Femur (tissue), 1 donor: ENCODE results near the gene DDT.
"Not testable (repeated sequence)": the region's sequence is repeated elsewhere in the genome, so short reads cannot be mapped to it uniquely, and the experiment has no call there.

Experiments used
- DNase-seq: peaks from one replicate; pipeline ENCODE4 v3.0.0-alpha.2; 2017

Gene DDT

DNA sequence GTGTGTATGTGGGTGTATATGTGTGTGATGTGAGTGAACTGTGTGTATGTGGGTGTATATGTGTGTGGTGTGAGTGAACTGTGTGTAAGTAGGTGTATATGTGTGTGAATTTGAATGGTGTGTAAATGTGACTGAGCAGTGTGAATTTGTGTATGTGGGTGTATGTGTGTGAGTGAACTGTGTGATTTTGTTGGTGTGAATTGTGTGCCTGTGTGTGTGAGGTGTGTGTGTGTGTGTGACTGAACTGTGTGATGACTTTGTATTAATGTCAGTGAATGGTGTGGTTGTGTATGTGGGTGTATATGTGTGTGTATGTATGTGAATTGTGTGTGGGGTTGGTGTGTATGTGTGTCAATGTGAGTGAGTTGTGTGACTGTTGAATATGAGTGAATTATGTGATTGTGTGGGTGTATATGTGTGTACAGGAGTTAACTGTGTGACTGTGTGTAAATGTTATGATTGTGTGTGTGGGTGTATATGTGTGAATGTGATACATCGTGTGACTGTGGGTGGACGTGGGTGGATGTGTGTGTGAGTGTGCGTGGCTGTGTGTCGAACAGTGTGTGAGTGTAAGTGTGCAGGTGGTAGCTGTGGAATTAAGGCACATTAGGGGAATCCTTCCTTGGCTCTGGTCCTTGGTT is 12.4 kb upstream of the DDT start:
- not testable (repeated sequence) for DNase-seq

DNA sequence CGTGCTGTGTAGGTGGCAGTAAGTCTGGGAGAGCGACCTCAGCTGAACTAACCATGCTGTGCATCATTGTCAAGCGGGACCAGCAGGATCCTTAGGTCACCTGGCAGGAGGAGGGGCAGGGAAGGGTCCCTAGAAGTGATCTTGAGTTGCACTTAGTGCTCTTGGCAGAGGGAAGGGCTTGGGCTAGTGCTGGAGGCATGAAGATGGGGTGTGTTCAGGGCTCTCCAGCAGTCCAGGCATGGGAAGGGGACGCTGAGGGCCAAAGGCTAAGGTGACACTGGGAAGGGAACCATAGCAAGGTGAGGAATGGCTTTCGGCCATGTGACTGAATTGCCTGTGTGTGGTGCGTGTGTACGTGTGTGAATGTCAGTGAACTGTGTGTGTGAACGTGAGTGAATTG is 11.8 kb upstream of the DDT start:
- DNase-seq = not testable (repeated sequence)

DNA sequence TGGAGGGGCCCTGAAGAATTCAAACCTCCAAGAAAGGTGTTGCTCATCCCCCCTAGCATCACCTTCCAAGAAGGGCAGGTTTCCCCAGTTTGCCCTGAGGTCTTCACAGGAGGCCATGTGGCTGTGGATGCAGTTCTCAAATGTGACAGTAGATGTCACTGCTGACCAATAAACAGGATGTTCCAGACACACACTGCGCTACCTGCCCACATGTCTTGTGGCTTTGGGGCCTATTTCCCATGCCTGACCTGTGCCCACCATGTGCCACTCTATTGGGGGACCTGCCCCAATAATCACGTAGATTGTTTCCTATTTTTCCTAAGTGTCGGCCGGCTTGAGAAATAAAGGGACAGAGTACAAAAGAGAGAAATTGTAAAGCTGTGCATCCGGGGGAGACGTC is 10.2 kb upstream of the DDT start:
- no peak for DNase-seq

DNA sequence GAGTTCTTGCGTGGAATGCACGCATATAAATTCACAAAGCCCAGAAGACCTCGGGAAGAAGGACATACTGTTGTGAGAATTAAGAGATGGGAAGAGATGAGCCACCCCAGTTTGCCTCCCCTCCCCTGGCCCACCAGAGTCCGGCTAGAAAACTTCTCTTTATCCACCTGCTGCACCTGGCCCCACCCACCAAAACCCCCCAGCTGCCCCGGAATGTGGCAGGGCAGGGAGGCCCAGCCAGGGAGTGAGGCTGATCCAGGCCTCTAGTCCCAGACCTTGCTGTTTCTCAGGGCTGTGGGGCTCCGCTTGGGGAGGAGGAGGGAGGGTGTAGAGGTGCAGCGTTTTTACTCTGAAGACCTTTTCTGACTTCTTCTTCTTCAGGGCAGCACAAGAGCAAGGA is 6.3 kb upstream of the DDT start:
- DNase-seq = not testable (repeated sequence)

DNA sequence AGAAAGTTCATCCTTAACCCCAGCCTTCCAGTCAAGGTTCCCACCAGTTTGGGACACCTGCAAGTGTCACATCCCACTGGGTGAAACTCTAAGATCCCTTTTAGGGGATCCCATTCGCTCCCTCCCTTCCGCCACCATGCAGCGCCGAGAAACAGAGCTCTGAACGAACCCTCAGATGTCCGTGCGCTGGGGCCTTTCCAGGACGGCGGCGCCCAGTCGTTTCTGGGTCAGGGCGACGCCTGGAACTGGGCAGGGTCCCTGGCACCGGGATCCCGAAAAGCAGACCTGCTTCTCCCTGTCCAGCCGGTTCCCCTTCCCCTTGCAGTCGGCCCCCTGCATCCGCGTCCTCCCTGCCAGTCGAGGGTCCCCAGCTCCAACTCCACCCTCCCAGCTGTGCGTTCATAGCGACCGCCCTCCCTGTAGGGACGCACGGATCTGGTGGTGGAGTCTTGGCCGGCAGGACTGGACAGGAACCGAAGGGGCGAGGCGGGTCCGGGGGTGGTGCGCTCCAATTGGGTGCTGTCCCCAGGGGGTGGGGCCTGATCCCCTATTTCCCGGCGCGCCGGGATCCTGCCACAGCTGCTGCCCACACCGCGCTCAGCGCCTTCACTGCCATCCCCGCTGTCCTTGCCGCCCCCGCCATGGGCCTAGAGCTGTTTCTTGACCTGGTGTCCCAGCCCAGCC is 5.5 kb upstream of the DDT start, which contains the start of gene GSTT2:
Gene GSTT2, plus strand, starts transcription at position 578 of the 684 bp plus-strand sequence.
- not testable (repeated sequence) for DNase-seq

DNA sequence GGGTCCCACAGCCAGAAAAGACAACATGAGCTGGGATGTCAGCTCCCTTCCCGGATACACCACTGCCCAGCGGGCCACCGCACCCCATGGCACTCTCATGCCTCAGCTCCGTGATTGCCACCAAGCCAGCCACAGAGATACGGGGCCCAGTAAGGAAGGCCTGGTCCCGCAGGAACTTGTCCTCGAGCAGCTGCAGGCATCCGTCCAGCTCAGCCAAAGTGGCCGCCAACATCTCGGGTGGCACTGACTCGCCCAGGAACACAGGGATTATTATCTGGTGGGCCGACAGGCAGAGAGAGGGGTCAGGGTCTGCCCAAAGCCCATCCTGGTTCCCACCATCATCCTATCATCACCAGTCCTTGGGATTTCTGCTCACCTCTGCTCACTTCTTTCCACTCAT is 3.1 kb upstream of the DDT start:
- not testable (repeated sequence) for DNase-seq

DNA sequence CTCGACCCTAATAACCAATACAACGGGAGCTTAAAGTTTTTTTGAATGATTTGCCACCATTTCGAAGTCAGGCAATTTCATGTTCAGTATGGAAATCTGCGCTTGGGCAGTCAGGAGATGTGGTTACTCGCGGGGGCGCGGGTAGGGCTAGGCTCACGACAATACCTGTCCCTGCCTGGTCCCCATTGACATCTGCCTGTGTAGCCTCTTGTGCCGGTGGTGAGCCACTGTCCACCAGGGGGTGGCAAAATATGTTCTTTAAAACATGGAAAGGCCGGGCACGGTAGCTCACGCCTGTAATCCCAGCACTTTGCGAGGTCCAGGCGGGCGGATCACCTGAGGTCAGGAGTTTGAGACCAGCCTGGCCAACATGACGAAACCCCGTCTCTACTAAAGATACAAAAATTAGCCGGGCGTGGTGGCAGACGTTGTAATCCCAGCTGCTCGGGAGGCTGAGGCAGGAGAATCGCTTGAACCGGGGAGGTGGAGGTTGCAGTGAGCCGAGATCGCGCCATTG is 653 bp upstream of the DDT start:
- not testable (repeated sequence) for DNase-seq

DNA sequence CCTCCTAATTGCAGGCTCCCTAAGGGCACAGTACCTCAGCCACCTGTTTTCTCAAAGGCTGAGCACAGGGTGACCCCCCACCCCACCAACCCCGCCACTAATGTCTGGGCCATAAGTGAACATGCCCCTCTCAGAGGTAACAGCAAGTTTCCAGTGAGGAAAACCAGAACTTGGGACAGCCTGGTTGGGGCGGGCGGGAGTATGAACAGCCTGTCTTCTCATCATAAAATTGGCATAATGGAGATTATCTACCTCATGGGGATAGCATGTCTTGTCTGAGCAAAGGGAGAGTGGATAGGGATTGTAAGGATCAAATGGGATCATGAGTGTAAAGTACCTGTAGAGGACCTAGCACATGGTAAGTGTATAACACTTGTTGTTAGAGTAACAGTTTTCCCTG is 2.3 kb downstream of the DDT start:
- DNase-seq = not testable (repeated sequence)

DNA sequence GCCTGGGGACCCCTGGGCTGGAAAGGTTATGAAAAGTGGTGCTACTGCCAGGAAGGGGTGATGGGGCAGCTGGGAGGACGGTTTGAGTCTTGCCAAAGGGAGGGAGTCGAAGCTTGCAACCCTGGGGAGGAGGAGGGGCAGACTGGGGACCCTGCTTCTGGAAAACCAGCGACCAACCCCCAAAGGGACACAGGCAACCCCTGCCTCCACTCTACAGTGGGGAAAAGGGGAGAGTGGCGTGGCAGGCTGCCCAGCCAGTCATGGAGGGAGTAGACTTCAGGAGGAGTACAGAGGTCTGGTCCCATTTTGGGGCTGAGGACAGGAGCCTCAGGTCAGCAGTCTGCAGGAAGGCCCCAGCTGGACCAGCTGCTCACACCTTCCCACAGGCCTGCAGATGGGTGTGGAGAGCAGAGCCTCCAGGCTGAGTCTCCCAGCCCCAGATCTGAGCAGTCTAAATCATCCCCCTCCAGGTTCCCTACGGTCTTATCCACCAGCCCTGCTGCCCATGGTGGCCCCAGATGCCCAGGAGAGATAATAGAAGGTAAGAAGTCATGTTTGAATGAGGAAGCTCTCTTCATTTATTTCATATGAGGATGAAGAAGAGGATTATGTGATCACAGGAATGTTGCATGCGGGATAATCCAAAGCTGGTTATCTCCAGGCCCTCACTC is 3.3 kb downstream of the DDT start:
- DNase-seq = no peak

DNA sequence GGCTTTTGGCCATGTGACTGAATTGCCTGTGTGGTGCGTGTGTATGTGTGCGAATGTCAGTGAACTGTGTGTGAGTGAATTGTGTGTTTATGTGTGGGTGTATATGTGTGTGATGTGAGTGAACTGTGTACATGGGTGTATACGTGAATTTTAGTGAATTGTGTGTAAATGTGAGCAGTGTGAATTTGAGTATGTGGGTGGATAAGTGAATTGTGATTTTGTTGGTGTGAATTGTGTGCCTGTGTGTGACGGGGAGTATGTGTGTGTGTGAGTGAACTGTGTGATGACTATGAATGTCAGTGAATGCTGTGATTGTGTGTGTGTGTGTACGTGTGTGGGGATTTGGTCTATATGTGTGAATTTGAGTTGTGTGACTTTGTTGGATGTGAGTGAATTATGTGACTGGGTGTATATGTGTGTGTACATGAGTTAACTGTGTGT is 4.0 kb downstream of the DDT start:
- no peak for DNase-seq

DNA sequence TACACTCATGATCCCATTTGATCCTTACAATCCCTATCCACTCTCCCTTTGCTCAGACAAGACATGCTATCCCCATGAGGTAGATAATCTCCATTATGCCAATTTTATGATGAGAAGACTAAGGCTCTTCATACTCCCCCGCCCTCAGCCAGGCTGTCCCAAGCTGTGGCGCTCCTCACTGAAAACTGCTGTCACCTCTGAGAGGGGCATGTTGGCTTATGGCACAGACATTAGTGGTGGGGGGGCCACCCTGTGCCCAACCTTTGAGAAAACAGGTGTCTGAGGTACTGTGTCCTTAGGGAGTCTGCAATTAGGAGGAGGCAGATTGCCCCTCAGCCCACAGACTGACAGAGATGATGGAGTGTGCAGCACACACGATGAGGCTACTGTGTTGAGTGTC is 5.2 kb downstream of the DDT start:
- no peak for DNase-seq

DNA sequence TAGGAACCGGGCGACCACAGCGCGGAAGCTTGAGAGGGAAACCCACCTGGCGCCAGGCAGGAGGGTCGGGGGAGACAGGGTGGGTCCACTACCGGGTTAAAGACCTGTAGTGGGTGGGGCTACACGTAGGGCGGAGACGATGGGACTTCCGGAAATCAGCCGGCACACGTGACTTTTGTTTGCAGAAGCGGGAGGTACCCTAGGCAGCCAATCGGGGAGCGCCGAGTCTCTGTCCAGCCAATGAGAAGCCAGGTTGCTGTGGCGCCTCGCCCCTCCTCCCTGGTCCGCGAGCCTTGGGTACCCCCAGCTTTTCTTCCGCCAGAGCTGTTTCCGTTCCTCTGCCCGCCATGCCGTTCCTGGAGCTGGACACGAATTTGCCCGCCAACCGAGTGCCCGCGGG is 7.7 kb downstream of the DDT start, which contains the start of gene DDTL:
Gene DDTL, plus strand, starts transcription at position 321 of the 400 bp plus-strand sequence. Its CDS starts 27 bp downstream, at position 348.
- DNase-seq = not testable (repeated sequence)

DNA sequence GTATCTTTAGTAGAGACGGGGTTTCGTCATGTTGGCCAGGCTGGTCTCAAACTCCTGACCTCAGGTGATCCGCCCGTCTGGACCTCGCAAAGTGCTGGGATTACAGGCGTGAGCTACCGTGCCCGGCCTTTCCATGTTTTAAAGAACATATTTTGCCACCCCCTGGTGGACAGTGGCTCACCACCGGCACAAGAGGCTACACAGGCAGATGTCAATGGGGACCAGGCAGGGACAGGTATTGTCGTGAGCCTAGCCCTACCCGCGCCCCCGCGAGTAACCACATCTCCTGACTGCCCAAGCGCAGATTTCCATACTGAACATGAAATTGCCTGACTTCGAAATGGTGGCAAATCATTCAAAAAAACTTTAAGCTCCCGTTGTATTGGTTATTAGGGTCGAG is 8.1 kb downstream of the DDT start:
- DNase-seq = not testable (repeated sequence)

DNA sequence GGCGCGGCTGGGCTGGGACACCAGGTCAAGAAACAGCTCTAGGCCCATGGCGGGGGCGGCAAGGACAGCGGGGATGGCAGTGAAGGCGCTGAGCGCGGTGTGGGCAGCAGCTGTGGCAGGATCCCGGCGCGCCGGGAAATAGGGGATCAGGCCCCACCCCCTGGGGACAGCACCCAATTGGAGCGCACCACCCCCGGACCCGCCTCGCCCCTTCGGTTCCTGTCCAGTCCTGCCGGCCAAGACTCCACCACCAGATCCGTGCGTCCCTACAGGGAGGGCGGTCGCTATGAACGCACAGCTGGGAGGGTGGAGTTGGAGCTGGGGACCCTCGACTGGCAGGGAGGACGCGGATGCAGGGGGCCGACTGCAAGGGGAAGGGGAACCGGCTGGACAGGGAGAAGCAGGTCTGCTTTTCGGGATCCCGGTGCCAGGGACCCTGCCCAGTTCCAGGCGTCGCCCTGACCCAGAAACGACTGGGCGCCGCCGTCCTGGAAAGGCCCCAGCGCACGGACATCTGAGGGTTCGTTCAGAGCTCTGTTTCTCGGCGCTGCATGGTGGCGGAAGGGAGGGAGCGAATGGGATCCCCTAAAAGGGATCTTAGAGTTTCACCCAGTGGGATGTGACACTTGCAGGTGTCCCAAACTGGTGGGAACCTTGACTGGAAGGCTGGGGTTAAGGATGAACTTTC is 13.0 kb downstream of the DDT start, which contains the start of gene GSTT2B:
Gene GSTT2B, minus strand, starts transcription at position 112 of the 688 bp plus-strand sequence. Its CDS starts 64 bp downstream, at position 48.
- not testable (repeated sequence) for DNase-seq

DNA sequence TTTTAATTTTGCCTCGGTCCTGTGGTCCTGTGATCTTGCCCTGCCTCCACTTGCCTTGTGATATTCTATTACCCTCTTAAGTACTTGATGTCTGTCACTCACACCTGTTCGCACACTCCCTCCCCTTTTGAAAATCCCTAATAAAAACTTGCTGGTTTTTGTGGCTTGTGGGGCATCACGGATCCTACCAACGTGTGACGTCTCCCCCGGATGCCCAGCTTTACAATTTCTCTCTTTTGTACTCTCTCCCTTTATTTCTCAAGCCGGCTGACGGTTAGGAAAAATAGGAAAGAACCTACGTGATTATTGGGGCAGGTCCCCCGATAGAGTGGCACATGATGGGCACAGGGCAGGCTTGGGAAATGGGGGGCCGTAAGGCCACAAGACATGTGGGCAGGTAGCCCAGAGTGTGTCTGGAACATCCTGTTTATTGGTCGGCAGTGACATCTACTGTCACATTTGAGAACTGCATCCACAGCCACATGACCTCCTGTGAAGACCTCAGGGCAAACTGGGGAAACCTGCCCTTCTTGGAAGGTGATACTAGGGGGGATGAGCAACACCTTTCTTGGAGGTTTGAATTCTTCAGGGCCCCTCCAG is 17.8 kb downstream of the DDT start:
- peak; percentile 80 for DNase-seq

DNA sequence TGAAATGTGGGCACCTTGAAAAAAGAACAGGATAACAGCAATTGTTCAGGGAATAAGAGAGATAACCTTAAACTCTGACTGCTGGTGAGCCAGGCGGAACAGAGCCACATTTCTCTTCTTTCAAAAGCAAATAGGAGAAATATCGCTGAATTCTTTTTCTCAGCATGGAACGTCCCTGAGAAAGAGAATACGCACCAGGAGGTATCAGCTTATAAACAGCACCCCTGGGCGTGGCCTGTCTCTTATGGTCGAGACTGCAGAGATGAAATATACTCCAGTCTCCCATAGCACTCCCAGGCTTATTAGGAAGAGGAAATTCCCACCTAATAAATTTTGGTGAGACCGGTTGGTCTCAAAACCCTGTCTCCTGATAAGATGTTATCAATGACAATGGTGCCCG is 18.4 kb downstream of the DDT start:
- not testable (repeated sequence) for DNase-seq

DNA sequence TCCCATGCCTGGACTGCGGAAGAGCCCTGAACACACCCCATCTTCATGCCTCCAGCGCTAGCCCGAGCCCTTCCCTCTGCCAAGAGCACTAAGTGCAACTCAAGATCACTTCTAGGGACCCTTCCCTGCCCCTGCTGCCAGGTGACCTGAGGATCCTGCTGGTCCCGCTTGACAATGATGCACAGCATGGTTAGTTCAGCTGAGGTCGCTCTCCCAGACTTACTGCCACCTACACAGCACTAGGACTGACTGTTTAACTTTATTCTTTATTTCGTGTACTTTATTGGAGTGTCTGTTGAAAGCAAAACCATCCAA is 19.3 kb downstream of the DDT start:
- not testable (repeated sequence) for DNase-seq

DNA sequence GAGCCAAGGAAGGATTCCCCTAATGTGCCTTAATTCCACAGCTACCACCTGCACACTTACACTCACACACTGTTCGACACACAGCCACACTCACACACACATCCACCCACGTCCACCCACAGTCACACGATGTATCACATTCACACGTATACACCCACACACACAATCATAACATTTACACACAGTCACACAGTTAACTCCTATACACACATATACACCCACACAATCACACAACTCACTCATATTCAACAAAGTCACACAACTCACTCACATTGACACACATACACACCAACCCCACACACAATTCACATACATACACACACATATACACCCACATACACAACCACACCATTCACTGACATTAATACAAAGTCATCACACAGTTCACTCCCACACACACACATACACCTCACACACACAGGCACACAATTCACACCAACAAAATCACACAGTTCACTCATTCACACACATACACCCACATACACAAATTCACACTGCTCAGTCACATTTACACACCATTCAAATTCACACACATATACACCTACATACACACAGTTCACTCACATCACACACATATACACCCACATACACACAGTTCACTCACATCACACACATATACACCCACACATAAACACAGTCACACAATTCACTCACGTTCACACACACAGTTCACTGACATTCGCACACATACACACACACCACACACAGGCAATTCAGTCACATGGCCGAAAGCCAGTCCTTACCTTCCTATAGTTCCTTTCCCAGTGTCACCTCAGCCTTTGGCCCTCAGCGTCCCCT is 19.8 kb downstream of the DDT start:
- not testable (repeated sequence) for DNase-seq

DNA sequence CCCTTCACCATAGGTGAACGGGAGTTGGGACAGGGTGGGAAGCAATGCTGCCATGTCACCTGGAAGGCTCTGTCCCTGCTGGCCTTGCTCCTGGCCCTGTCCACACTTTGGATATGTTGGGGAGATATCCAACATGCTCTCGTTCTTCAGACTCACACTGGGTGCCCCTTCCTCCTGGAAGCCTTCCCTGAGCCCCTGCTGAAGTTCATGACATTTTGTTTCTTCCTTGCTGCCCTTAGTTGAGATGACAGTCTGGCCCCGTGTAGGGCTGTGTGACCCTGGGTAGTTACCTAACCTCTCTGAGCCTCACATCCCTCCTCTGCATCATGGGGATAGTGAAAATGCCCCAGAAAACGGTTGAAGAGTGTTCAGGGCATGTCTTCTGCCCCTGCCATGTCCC is 20.8 kb downstream of the DDT start:
- DNase-seq = not testable (repeated sequence)

DNA sequence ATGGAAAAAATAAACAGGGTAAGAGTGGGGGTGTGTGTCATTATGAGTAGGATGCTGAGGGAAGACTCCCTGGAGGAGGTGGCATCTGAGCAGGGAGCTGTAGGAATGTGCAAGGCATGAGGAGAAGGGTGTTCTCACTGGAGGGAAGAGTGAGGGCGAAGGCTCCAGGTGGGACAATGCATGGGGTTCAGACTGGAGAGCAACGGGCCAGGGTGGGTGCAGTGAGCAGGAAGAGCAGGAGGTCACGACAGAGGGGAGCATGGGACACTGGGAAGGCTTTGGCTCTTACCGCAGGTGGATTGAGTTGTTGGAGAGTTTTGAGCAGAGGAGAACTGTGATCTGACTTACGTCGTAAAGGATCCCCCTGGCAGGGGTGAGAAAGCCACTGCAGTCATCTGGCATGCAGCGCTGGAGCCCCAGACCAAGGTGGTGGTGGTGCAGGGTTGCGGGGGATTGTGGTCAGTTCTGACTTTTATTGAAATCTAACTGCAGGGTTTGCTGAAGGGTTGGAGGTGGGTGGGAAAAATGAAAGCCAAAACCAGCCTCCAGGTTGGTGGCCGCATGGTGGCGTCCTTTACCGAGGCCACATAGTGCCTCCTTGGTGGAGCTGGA is 21.3 kb downstream of the DDT start:
- not testable (repeated sequence) for DNase-seq

DNA sequence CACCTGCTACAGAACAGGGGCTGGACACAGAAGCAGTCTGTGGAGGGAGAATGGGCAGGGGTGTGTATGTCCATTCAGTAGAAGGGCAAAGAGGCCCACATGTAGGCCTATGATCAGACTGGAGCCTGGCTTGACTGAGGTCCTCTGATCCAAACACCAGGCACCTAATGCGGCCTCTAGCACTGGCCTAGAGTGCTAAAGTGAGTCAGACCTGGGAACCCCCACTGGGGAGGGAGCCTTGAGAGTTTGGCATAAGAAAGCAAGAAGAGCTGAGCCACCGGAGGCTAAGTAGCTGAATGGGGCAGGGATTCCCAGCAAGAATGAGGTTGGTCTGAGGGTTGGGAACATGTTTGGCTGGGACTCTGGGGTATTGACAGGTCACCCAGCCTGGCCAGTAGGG is 22.9 kb downstream of the DDT start:
- DNase-seq = not testable (repeated sequence)
